Kidney epithelial cell (primary cell): ENCODE measurements around the gene MAD1L1. TPM values are rescaled to one million over a fixed set of nuclear protein-coding genes. Genes with fewer than 3 reads are reported as not detected.

Source experiments
- DNase-seq: peaks from one replicate; pipeline ENCODE4 v3.0.0-alpha.2; 2010; ENCODE audit warnings: low read depth
- H3K27me3 ChIP-seq: 2 replicates; pipeline ENCODE4 v1.6.0; 2011; ENCODE audit warnings: low read length; ENCODE audit not compliant: control insufficient read depth, insufficient read depth
- H3K36me3 ChIP-seq: 2 replicates; pipeline ENCODE4 v1.5.1; 2011; ENCODE audit warnings: low read length; ENCODE audit not compliant: control insufficient read depth, insufficient read depth
- H3K4me3 ChIP-seq: 2 replicates; pipeline ENCODE4 v1.5.1; 2011; ENCODE audit warnings: low read depth, mild to moderate bottlenecking, control low read depth, low read length
- total RNA-seq: library from RNA; depleted of rRNA; stranded (reverse); fragments of >200 nt; gene quantifications from 2 replicates; pipeline ENCODE4 v1.2.3, GENCODE V29; 2015
- TF ChIP-seq, protein P1 (sequence below): IDR thresholded peaks from 2 replicates; pipeline ENCODE4 v1.5.1; 2011; ENCODE audit warnings: mild to moderate bottlenecking, moderate library complexity, low read length, control low read depth, inconsistent platforms; ENCODE audit not compliant: insufficient read depth, poor library complexity, severe bottlenecking

The MAD1L1 gene
- total RNA-seq, 1 donor from 2014 or later: 61.2 TPM

DNA sequence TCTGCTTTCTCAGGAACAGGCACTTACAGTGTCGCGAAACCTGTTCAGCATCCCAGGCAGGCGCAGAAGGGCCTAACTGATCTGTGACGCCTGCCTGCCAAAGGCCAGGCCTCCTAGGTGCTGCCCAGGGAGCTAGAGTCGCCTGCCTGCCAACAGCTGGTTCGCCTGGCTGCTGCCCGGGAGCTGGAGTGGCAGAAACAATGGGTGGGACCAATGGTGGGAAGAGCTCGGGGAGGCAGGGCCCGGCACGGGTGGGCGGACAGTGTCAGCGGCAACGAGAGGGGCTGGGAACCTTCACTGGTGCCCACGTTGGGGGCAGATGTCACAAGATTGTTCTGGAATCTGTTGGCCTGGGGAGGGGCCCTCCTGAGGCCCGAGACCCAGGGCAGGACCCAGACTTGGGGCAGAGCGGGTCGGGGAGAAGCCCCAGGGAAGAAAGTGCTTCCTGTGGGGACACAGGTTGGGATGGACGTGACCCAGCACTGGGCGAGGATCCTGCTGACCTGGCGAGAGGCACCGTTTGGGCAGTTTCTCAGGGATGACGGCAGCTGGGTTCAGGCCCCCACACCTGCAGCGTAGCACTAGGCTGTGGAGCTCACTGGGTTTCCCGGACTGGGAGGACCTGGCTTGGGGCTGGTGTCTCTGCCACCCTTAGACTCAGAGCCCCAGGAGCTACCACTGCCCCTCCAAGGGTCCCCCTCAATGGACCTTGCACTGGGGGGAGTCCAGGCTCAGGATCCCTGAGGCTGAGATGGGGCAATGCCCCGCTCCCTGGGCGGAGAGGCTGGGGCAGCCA lies 380.8 kb downstream of the MAD1L1 start:
- DNase-seq: no peak

GRCh38 chr7:1850976-1851571 lies 381.7 kb downstream of the MAD1L1 start:
- TF ChIP-seq, protein P1, sequence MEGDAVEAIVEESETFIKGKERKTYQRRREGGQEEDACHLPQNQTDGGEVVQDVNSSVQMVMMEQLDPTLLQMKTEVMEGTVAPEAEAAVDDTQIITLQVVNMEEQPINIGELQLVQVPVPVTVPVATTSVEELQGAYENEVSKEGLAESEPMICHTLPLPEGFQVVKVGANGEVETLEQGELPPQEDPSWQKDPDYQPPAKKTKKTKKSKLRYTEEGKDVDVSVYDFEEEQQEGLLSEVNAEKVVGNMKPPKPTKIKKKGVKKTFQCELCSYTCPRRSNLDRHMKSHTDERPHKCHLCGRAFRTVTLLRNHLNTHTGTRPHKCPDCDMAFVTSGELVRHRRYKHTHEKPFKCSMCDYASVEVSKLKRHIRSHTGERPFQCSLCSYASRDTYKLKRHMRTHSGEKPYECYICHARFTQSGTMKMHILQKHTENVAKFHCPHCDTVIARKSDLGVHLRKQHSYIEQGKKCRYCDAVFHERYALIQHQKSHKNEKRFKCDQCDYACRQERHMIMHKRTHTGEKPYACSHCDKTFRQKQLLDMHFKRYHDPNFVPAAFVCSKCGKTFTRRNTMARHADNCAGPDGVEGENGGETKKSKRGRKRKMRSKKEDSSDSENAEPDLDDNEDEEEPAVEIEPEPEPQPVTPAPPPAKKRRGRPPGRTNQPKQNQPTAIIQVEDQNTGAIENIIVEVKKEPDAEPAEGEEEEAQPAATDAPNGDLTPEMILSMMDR: no peak
- no peak overlapping the region for H3K4me3 ChIP-seq
- no peak for DNase-seq
- no peaks in the 10 kb centered on the region for H3K36me3 ChIP-seq
- H3K27me3 ChIP-seq: peaks cover 19% of the 10 kb centered on the region

More for the DNA sequence above, 380.8 kb downstream of the MAD1L1 start:
- no peak overlapping the region for H3K4me3 ChIP-seq
- no peaks in the 10 kb centered on the region for H3K36me3 ChIP-seq
- peaks cover 19% of the 10 kb centered on the region for H3K27me3 ChIP-seq
- TF ChIP-seq, protein P1: no peak

- H3K27me3 ChIP-seq: peaks cover 19% of the 10 kb centered on the region
- no peak overlapping the region for H3K4me3 ChIP-seq
- TF ChIP-seq, protein P1: no peak
- no peak for DNase-seq
- no peaks in the 10 kb centered on the region for H3K36me3 ChIP-seq
Observed at GRCh38 chr7:1850111-1850975, 382.4 kb downstream of the MAD1L1 start.

- TF ChIP-seq, protein P1: no peak
- H3K27me3 ChIP-seq: peaks cover 19% of the 10 kb centered on the region
- no peaks in the 10 kb centered on the region for H3K36me3 ChIP-seq
- DNase-seq: no peak
- no peak overlapping the region for H3K4me3 ChIP-seq
Observed at GRCh38 chr7:1849351-1850041, 383.2 kb downstream of the MAD1L1 start.

GRCh38 chr7:1848911-1849311 lies 383.8 kb downstream of the MAD1L1 start:
- TF ChIP-seq, protein P1: no peak
- Histone ChIP-seq H3K36me3 (no peaks in the 10 kb centered on the region), H3K4me3 (no peak overlapping the region), H3K27me3 (peaks cover 20% of the 10 kb centered on the region)
- DNase-seq: no peak
